HEK293 (cell line): ENCODE results near the gene ACVR1.

ENCODE experiments used
- CTCF ChIA-PET: fragments of 350-600 bp; formaldehyde crosslinking; extraction: SDS; loops from one replicate; lab custom pipeline; 2021; ENCODE audit warnings: antibody characterized with exemption; lab: Yijun Ruan, JAX
- POLR2A ChIA-PET: fragments of 300-600 bp; formaldehyde crosslinking; extraction: SDS; loops from one replicate; lab custom pipeline; 2020; ENCODE audit warnings: antibody characterized with exemption, inconsistent platforms; lab: Yijun Ruan, JAX
- H3K27ac ChIP-seq: fragments of 200-500 bp; sonication (Bioruptor generic); 2 replicates; pipeline ENCODE4 v1.5.1; 2014; ENCODE audit warnings: low read depth, low read length, control low read depth, inconsistent platforms; ENCODE audit errors: extremely low read depth
- H3K36me3 ChIP-seq, 2 experiments: fragments of 200-500 bp in 1 of 2; sonication (Bioruptor generic) in 1 of 2; 1 replicate in 1 of 2; 2 replicates in 1 of 2; pipeline ENCODE4 v1.5.1; 2014 to 2017; ENCODE audit warnings: inconsistent platforms in 2 of 2, low read length in 2 of 2; ENCODE audit not compliant: control insufficient read depth in 2 of 2, insufficient read depth in 1 of 2
- H3K4me1 ChIP-seq: fragments of 200-500 bp; sonication (Bioruptor generic); 2 replicates; pipeline ENCODE4 v1.5.1; 2014; ENCODE audit warnings: mild to moderate bottlenecking, low read length, inconsistent platforms; ENCODE audit not compliant: control insufficient read depth, insufficient read depth
- H3K4me3 ChIP-seq: 2 replicates; pipeline ENCODE4 v1.5.1; 2011; ENCODE audit warnings: low read depth, mild to moderate bottlenecking, control low read depth, low read length, moderate library complexity
- H3K9me3 ChIP-seq: fragments of 200-500 bp; sonication (Bioruptor generic); 2 replicates; pipeline ENCODE4 v1.5.1; 2014; ENCODE audit warnings: low read depth, low read length, inconsistent platforms; ENCODE audit not compliant: control insufficient read depth, insufficient read depth
- HOXD13 ChIP-seq: sonication (generic); formaldehyde crosslinking; IDR thresholded peaks from 2 replicates; pipeline ENCODE4 v1.8.0; 2022; ENCODE audit warnings: missing genetic modification reagents, borderline replicate concordance
- KLF9 ChIP-seq: fragments of 450-650 bp; formaldehyde crosslinking; IDR thresholded peaks from 2 replicates; pipeline ENCODE4 v1.5.1; 2016; ENCODE audit warnings: missing biosample characterization, missing genetic modification characterization, low read depth
- MEIS1 ChIP-seq: sonication (generic); formaldehyde crosslinking; IDR thresholded peaks from 2 replicates; pipeline ENCODE4 v1.8.1; 2022; ENCODE audit warnings: missing genetic modification reagents, mild to moderate bottlenecking, borderline replicate concordance
- ZBTB17 ChIP-seq: fragments of 450-650 bp; formaldehyde crosslinking; IDR thresholded peaks from 2 replicates; pipeline ENCODE4 v1.5.1; 2016; ENCODE audit warnings: missing biosample characterization, missing genetic modification characterization
- ZFHX2 ChIP-seq: fragments of 450-650 bp; formaldehyde crosslinking; conservative IDR thresholded peaks from 2 replicates; pipeline ENCODE4 v1.5.1; 2016; ENCODE audit warnings: missing biosample characterization, missing genetic modification characterization
- ZFP69B ChIP-seq: fragments of 450-650 bp; formaldehyde crosslinking; IDR thresholded peaks from 2 replicates; pipeline ENCODE4 v1.5.1; 2016; ENCODE audit warnings: missing biosample characterization, missing genetic modification characterization
- ZNF324 ChIP-seq: fragments of 450-650 bp; formaldehyde crosslinking; IDR thresholded peaks from 2 replicates; pipeline ENCODE4 v1.5.1; 2016; ENCODE audit warnings: missing biosample characterization, missing genetic modification characterization
- ZNF335 ChIP-seq: fragments of 450-650 bp; formaldehyde crosslinking; conservative IDR thresholded peaks from 2 replicates; pipeline ENCODE4 v1.5.1; 2016; ENCODE audit warnings: missing biosample characterization, missing genetic modification characterization
- ZNF37A ChIP-seq: fragments of 450-650 bp; IDR thresholded peaks from 2 replicates; pipeline ENCODE4 v1.5.1; 2018; ENCODE audit warnings: missing biosample characterization, missing genetic modification characterization
- ZNF510 ChIP-seq: fragments of 450-650 bp; formaldehyde crosslinking; IDR thresholded peaks from 2 replicates; pipeline ENCODE4 v1.5.1; 2018; ENCODE audit warnings: mild to moderate bottlenecking, missing genetic modification characterization, missing biosample characterization; ENCODE audit not compliant: insufficient replicate concordance
- ZNF560 ChIP-seq: fragments of 450-650 bp; formaldehyde crosslinking; IDR thresholded peaks from 2 replicates; pipeline ENCODE4 v1.5.1; 2017; ENCODE audit warnings: missing biosample characterization, missing genetic modification characterization, borderline replicate concordance
- ZNF585B ChIP-seq: fragments of 450-650 bp; formaldehyde crosslinking; IDR thresholded peaks from 2 replicates; pipeline ENCODE4 v1.5.1; 2016; ENCODE audit warnings: missing biosample characterization, missing genetic modification characterization
- ZNF623 ChIP-seq: fragments of 450-650 bp; formaldehyde crosslinking; IDR thresholded peaks from 2 replicates; pipeline ENCODE4 v1.5.1; 2016; ENCODE audit warnings: missing biosample characterization, missing genetic modification characterization
- ZNF658 ChIP-seq: fragments of 450-650 bp; formaldehyde crosslinking; IDR thresholded peaks from 2 replicates; pipeline ENCODE4; 2016; ENCODE audit warnings: missing biosample characterization, missing genetic modification characterization
- ZNF660 ChIP-seq: fragments of 450-650 bp; IDR thresholded peaks from 2 replicates; pipeline ENCODE4 v1.5.1; 2018; ENCODE audit warnings: missing biosample characterization, mild to moderate bottlenecking, missing genetic modification characterization
- ZNF830 ChIP-seq: fragments of 450-650 bp; IDR thresholded peaks from 2 replicates; pipeline ENCODE4 v1.5.0; 2018; ENCODE audit warnings: missing biosample characterization, missing genetic modification characterization, low read depth, mild to moderate bottlenecking, moderate library complexity
- ZNF843 ChIP-seq: fragments of 450-650 bp; formaldehyde crosslinking; IDR thresholded peaks from 2 replicates; pipeline ENCODE4 v1.5.1; 2016; ENCODE audit warnings: missing biosample characterization, missing genetic modification characterization
- TF ChIP-seq, protein P1 (sequence below): fragments of 450-650 bp; formaldehyde crosslinking; IDR thresholded peaks from 2 replicates; pipeline ENCODE4 v1.5.1; 2016; ENCODE audit warnings: missing biosample characterization, missing genetic modification characterization
- TF ChIP-seq, protein P2 (sequence below): fragments of 450-650 bp; formaldehyde crosslinking; IDR thresholded peaks from 2 replicates; pipeline ENCODE4 v1.5.1; 2017; ENCODE audit warnings: missing biosample characterization, missing genetic modification characterization
- TF ChIP-seq, protein P3 (sequence below): fragments of 450-650 bp; formaldehyde crosslinking; IDR thresholded peaks from 2 replicates; pipeline ENCODE4 v1.5.1; 2016; ENCODE audit warnings: missing biosample characterization, missing genetic modification characterization

ACVR1 gene

DNA sequence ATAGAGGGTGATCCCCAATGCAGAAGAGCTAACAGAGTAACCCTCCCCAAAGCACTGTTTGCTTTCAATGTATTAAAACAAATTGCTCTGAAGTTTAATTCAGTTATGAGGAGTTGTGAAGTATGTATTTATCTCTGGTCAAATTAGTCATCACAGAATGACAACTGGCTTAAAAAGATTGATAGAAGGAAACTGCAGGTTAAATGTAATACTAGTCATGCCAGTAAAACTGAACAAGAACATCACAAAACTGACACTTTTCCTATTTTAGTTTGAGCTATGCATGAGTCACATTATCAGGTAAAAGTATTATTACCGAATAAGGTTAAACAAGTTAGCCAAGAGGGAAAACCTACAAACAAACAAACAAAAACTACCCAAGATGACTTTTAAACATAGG lies 148.4 kb downstream of the ACVR1 start (continued):
- TF ChIP-seq, protein P1, sequence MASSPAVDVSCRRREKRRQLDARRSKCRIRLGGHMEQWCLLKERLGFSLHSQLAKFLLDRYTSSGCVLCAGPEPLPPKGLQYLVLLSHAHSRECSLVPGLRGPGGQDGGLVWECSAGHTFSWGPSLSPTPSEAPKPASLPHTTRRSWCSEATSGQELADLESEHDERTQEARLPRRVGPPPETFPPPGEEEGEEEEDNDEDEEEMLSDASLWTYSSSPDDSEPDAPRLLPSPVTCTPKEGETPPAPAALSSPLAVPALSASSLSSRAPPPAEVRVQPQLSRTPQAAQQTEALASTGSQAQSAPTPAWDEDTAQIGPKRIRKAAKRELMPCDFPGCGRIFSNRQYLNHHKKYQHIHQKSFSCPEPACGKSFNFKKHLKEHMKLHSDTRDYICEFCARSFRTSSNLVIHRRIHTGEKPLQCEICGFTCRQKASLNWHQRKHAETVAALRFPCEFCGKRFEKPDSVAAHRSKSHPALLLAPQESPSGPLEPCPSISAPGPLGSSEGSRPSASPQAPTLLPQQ: no peak
- TF ChIP-seq ZNF510 (tag by site-specific recombination) (no peak), ZNF843 (no peak)
- TF ChIP-seq, all 188 proteins: peak for 0

DNA sequence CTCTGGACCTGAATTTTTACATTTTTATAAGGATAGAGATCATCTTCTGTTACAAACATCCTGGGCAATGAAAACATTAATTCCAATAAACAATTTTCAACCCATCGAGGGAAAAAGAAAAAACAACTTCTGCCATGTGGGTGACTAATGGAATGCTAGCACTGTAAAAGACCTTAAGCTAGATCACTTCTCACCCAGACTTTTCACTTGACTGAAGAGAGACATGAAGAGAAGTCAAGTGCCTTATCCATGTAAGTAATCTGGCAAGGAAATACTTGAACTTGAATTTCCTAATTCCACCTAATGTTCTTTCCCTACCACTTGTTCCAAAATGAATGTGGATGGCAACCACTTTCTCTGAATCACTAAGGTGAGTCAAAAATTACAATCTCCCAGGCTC lies 149.2 kb downstream of the ACVR1 start:
- TF ChIP-seq ZNF324 (tag by site-specific recombination) (no peak), ZNF660 (tag by site-specific recombination) (no peak), ZFP69B (tag by site-specific recombination) (no peak), HOXD13 (CRISPR knock-in tag) (no peak), ZBTB17 (tag by site-specific recombination) (no peak), ZNF623 (tag by site-specific recombination) (no peak), ZFHX2 (tag by site-specific recombination) (no peak), ZNF585B (no peak)
- TF ChIP-seq, protein P2, sequence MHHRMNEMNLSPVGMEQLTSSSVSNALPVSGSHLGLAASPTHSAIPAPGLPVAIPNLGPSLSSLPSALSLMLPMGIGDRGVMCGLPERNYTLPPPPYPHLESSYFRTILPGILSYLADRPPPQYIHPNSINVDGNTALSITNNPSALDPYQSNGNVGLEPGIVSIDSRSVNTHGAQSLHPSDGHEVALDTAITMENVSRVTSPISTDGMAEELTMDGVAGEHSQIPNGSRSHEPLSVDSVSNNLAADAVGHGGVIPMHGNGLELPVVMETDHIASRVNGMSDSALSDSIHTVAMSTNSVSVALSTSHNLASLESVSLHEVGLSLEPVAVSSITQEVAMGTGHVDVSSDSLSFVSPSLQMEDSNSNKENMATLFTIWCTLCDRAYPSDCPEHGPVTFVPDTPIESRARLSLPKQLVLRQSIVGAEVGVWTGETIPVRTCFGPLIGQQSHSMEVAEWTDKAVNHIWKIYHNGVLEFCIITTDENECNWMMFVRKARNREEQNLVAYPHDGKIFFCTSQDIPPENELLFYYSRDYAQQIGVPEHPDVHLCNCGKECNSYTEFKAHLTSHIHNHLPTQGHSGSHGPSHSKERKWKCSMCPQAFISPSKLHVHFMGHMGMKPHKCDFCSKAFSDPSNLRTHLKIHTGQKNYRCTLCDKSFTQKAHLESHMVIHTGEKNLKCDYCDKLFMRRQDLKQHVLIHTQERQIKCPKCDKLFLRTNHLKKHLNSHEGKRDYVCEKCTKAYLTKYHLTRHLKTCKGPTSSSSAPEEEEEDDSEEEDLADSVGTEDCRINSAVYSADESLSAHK (tag by site-specific recombination): no peak
- TF ChIP-seq, protein P3, sequence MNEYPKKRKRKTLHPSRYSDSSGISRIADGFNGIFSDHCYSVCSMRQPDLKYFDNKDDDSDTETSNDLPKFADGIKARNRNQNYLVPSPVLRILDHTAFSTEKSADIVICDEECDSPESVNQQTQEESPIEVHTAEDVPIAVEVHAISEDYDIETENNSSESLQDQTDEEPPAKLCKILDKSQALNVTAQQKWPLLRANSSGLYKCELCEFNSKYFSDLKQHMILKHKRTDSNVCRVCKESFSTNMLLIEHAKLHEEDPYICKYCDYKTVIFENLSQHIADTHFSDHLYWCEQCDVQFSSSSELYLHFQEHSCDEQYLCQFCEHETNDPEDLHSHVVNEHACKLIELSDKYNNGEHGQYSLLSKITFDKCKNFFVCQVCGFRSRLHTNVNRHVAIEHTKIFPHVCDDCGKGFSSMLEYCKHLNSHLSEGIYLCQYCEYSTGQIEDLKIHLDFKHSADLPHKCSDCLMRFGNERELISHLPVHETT (tag by site-specific recombination): no peak
- POLR2A ChIA-PET: no interaction called here
- H3K27ac ChIP-seq: no peak overlapping the region
- H3K36me3 ChIP-seq: no peaks in the 10 kb centered on the region
- H3K9me3 ChIP-seq: no peaks in the 10 kb centered on the region
- H3K4me1 ChIP-seq: no peaks in the 10 kb centered on the region
- H3K4me3 ChIP-seq: no peak overlapping the region
- CTCF ChIA-PET: interaction anchor here (0.7 kb wide), 1 partner anchor 403 kb away, joined by 3 read pairs; no protein-coding TSS in a partner anchor

DNA sequence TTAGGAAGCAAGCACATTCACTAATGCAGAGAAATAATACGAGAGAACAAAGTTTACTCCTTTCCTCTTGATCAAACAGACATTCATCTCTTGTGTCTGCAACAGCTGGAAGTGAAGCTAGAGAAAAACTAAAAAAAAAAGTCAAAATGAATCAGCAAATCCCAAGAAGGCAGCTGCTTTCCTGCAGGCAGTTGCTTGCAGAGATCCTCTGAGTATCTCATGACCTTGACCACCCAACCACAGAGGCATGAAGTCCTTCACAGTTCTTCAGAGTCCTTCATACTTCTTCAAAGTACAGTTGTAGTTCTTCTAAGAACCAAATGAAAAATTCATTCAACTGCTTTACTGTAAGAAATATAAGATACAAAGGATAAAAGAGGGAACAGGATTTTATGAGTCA lies 150.3 kb downstream of the ACVR1 start:
- H3K4me3 ChIP-seq: no peak overlapping the region
- H3K4me1 ChIP-seq: no peaks in the 10 kb centered on the region
- ChIA-PET CTCF (no interaction called here), POLR2A (no interaction called here)
- TF ChIP-seq ZNF37A: no peak
- TF ChIP-seq ZNF830 (tag by site-specific recombination): no peak
- no peak for TF ChIP-seq MEIS1
- TF ChIP-seq ZNF335 (tag by site-specific recombination): no peak
- TF ChIP-seq KLF9 (tag by site-specific recombination): no peak
- TF ChIP-seq ZNF560: no peak
- TF ChIP-seq ZNF658 (tag by site-specific recombination): no peak
- H3K9me3 ChIP-seq: no peaks in the 10 kb centered on the region
- H3K27ac ChIP-seq: no peak overlapping the region
- H3K36me3 ChIP-seq: no peaks in the 10 kb centered on the region
